ENCODE data around the gene KRT32.

GRCh38 chr17:41424111-41424635, 43.0 kb downstream of the KRT32 start, which contains the start of gene KRT37:
- TF ChIP-seq CTCF (IDR thresholded peaks at IDR 0.05) (no peak), POLR2A (IDR thresholded peaks at IDR 0.05) (no peak)
